ENCODE data around the gene LILRB1. TPM values are rescaled to one million over a fixed set of nuclear protein-coding genes. Genes with fewer than 3 reads are reported as not detected.

The LILRB1 gene
- total RNA-seq: not detected in 2 replicates

DNA sequence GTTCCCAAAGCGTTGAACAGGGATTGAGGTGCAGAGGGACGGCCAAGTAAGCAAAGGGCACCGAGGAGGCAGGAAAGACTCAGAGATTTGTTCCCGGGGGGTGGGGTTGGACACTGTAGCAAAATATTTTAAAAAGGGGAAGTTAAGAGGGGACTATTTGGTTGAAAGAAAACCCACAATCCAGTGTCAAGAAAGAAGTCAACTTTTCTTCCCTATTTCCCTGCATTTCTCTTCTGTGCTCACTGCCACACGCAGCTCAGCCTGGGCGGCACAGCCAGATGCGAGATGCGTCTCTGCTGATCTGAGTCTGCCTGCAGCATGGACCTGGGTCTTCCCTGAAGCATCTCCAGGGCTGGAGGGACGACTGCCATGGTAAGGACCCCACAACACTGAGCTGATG, at the start of gene LILRB1:
Gene LILRB1, plus strand, starts transcription at position 223 of the 400 bp plus-strand sequence. CDS start 590 bp downstream, outside the sequence.

DNA sequence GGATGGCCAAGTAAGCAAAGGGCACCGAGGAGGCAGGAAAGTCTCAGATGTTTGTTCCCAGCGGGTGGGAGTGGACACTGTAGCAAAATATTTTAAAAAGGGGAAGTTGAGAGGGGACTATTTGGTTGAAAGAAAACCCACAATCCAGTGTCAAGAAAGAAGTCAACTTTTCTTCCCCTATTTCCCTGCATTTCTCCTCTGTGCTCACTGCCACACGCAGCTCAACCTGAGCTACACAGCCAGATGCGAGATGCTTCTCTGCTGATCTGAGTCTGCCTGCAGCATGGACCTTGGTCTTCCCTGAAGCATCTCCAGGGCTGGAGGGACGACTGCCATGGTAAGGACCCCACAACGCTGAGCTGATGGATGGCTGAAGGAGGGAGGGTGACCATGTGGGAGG, 36.8 kb upstream of the LILRB1 start, which contains the start of gene LILRA1:
Gene LILRA1, plus strand, starts transcription at position 188 of the 400 bp plus-strand sequence. CDS start 613 bp downstream, outside the sequence.

GRCh38 chr19:54662730-54663129, 32.4 kb downstream of the LILRB1 start, which contains the start of gene LILRB4:
Gene LILRB4, plus strand, starts transcription at chr19:54662985. Its CDS starts 49 bp downstream, at chr19:54663034.

Other genes with a start within 250 kb of the LILRB1 start
- not detected in 2 replicates for gene TTYH1, start 215.0 kb upstream of the LILRB1 start, total RNA-seq
- 42.2 and 107 TPM in 2 replicates for gene LENG8, start 181.3 kb upstream of the LILRB1 start, total RNA-seq
- 7.3 and 9.8 TPM in 2 replicates for gene LENG9, start 166.7 kb upstream of the LILRB1 start, total RNA-seq
- gene CDC42EP5, start 157.2 kb upstream of the LILRB1 start, total RNA-seq: 7.8 and 11.3 TPM in 2 replicates
- not detected in 2 replicates for gene LAIR2, start 127.7 kb upstream of the LILRB1 start, total RNA-seq
- gene LILRA2, start 56.7 kb upstream of the LILRB1 start, total RNA-seq: not detected in 2 replicates
- gene LILRA1, start 36.9 kb upstream of the LILRB1 start, total RNA-seq: not detected in 2 replicates
- not detected in 2 replicates for gene LILRB4, start 32.5 kb downstream of the LILRB1 start, total RNA-seq
- not detected in 2 replicates for gene KIR3DL3, start 94.0 kb downstream of the LILRB1 start, total RNA-seq
- not detected in 2 replicates for gene KIR2DL3, start 108.0 kb downstream of the LILRB1 start, total RNA-seq
- gene KIR2DL1, start 139.3 kb downstream of the LILRB1 start, total RNA-seq: not detected in 2 replicates
- not detected in 2 replicates for gene KIR2DL4, start 173.1 kb downstream of the LILRB1 start, total RNA-seq
- not detected in 2 replicates for gene KIR3DL1, start 186.0 kb downstream of the LILRB1 start, total RNA-seq
- not detected in 2 replicates for gene KIR2DS4, start 202.2 kb downstream of the LILRB1 start, total RNA-seq
- not detected in 2 replicates for gene KIR3DL2, start 220.0 kb downstream of the LILRB1 start, total RNA-seq
- gene FCAR, start 243.8 kb downstream of the LILRB1 start, total RNA-seq: not detected in 2 replicates